ENCODE data around the gene CDH4. TPM values are rescaled to one million over a fixed set of nuclear protein-coding genes. Genes with fewer than 3 reads are reported as not detected.

CDH4 gene
- total RNA-seq, 1 donor from 2014 or later = 3.2 TPM

GRCh38 chr20:61435823-61436220 is 183.8 kb downstream of the CDH4 start:
- Mint-ChIP-seq H3K27ac (ENCODE audit: unreplicated experiment) (peak overlapping the region; percentile 13), H3K27me3 (ENCODE audit: low read depth, unreplicated experiment) (peaks cover 5% of the 10 kb centered on the region), H3K4me3 (ENCODE audit: unreplicated experiment) (no peak overlapping the region), H3K36me3 (ENCODE audit: low read depth, unreplicated experiment) (no peaks in the 10 kb centered on the region), H3K4me1 (ENCODE audit: low read depth, unreplicated experiment) (peaks cover 28% of the 10 kb centered on the region), H3K9me3 (ENCODE audit: unreplicated experiment) (no peaks in the 10 kb centered on the region)
- FAIRE-seq = no peak
- H3K27me3 ChIP-seq (ENCODE audit: insufficient read depth, low read length) = no peaks in the 10 kb centered on the region
- H3K4me1 ChIP-seq (ENCODE audit: insufficient read depth, low read length) = peaks cover 43% of the 10 kb centered on the region
- H3K4me3 ChIP-seq (ENCODE audit: insufficient read depth, low read depth, low read length) = peak overlapping the region; percentile 32
- H2AFZ ChIP-seq (ENCODE audit: low read depth, low read length) = no peak overlapping the region
- no peak for DNase-seq (ENCODE audit: low read depth)
- H3K9me3 ChIP-seq (ENCODE audit: insufficient read depth, low read depth, low read length) = no peaks in the 10 kb centered on the region
- H4K20me1 ChIP-seq (ENCODE audit: insufficient read depth, low read length) = no peaks in the 10 kb centered on the region
- peak overlapping the region; percentile 74 for H3K9ac ChIP-seq (ENCODE audit: low read length)
- H3K4me2 ChIP-seq (ENCODE audit: low read length) = peak overlapping the region; percentile 79
- no peaks in the 10 kb centered on the region for H3K79me2 ChIP-seq (ENCODE audit: insufficient read depth, low read length)
- TF ChIP-seq, protein P1, sequence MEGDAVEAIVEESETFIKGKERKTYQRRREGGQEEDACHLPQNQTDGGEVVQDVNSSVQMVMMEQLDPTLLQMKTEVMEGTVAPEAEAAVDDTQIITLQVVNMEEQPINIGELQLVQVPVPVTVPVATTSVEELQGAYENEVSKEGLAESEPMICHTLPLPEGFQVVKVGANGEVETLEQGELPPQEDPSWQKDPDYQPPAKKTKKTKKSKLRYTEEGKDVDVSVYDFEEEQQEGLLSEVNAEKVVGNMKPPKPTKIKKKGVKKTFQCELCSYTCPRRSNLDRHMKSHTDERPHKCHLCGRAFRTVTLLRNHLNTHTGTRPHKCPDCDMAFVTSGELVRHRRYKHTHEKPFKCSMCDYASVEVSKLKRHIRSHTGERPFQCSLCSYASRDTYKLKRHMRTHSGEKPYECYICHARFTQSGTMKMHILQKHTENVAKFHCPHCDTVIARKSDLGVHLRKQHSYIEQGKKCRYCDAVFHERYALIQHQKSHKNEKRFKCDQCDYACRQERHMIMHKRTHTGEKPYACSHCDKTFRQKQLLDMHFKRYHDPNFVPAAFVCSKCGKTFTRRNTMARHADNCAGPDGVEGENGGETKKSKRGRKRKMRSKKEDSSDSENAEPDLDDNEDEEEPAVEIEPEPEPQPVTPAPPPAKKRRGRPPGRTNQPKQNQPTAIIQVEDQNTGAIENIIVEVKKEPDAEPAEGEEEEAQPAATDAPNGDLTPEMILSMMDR (IDR thresholded peaks at IDR 0.05; ENCODE audit: insufficient read depth, low read depth, low read length) = no peak
- no peak for TF ChIP-seq EZH2 (IDR thresholded peaks at IDR 0.05; ENCODE audit: insufficient read depth, low read length)
- H3K36me3 ChIP-seq (ENCODE audit: insufficient read depth, low read length) = no peaks in the 10 kb centered on the region
- peak overlapping the region; percentile 84 for H3K27ac ChIP-seq (ENCODE audit: low read depth, low read length)

DNA sequence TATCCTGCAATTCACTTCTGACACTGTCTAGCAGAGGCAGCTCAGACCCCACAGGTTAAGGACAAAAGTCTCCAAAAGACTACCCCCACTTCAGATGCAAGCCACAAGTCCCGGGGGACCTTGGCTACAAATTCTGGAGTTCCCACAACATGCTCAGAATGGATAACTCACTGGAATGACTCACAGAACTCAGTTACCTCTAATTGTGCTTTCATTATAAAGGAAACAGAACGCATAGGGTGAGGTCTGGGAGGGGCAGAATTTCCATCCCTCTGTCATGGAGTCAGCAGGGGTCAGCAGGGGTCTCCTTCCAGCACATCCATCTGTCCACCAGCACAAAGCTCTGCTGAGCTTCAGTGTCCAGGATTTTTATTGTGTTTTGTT is 184.2 kb downstream of the CDH4 start:
- H3K36me3 Mint-ChIP-seq (ENCODE audit: low read depth, unreplicated experiment) = no peaks in the 10 kb centered on the region
- H3K9me3 ChIP-seq (ENCODE audit: insufficient read depth, low read depth, low read length) = no peaks in the 10 kb centered on the region
- peaks cover 43% of the 10 kb centered on the region for H3K4me1 ChIP-seq (ENCODE audit: insufficient read depth, low read length)
- peak overlapping the region; percentile 74 for H3K9ac ChIP-seq (ENCODE audit: low read length)
- no peaks in the 10 kb centered on the region for H4K20me1 ChIP-seq (ENCODE audit: insufficient read depth, low read length)
- peaks cover 3% of the 10 kb centered on the region for H3K27me3 Mint-ChIP-seq (ENCODE audit: low read depth, unreplicated experiment)
- H3K9me3 Mint-ChIP-seq (ENCODE audit: unreplicated experiment) = no peaks in the 10 kb centered on the region
- no peak for TF ChIP-seq EZH2 (IDR thresholded peaks at IDR 0.05; ENCODE audit: insufficient read depth, low read length)
- TF ChIP-seq, protein P1 (IDR thresholded peaks at IDR 0.05; ENCODE audit: insufficient read depth, low read depth, low read length) = no peak
- FAIRE-seq (no peak), DNase-seq (ENCODE audit: low read depth) (peak; percentile 83)
- H3K27ac ChIP-seq (ENCODE audit: low read depth, low read length) = peak overlapping the region; percentile 84
- no peaks in the 10 kb centered on the region for H3K36me3 ChIP-seq (ENCODE audit: insufficient read depth, low read length)
- no peaks in the 10 kb centered on the region for H3K27me3 ChIP-seq (ENCODE audit: insufficient read depth, low read length)
- peak overlapping the region; percentile 79 for H3K4me2 ChIP-seq (ENCODE audit: low read length)
- H3K4me1 Mint-ChIP-seq (ENCODE audit: low read depth, unreplicated experiment) = peaks cover 28% of the 10 kb centered on the region
- no peaks in the 10 kb centered on the region for H3K79me2 ChIP-seq (ENCODE audit: insufficient read depth, low read length)
- H3K4me3 ChIP-seq (ENCODE audit: insufficient read depth, low read depth, low read length) = peak overlapping the region; percentile 32
- H2AFZ ChIP-seq (ENCODE audit: low read depth, low read length) = no peak overlapping the region
- peak overlapping the region; percentile 21 for H3K4me3 Mint-ChIP-seq (ENCODE audit: unreplicated experiment)
- H3K27ac Mint-ChIP-seq (ENCODE audit: unreplicated experiment) = peak overlapping the region; percentile 88

DNA sequence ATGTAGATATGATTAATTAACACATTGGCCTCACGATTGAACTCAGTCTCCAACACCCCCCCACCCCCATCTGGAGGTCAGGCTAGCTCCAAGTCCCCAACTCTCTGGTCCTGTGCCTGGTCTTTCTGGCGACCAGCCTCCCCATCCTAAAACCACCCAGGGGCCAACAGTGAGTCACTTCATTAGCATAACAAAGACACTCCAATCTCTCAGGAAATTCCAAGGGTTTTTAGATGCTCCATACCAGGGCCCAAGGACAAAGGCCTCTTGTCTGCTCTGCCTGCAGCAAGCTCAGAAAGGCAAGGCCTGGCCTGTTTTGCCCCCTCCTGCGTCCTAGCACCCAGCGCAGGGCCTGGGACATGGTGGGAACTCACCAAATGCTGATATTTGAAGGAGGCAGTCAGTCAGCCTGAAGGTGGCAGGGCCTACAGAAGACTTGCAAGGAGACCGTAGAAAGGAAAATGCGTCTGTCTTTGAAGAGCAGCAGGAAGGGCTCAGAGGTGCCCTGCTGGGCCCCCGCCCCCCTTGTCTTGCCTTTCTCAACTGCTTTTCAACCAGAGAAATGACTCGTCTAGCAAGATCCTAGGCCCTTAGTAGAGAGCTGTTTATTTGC is 184.7 kb downstream of the CDH4 start:
- FAIRE-seq = no peak
- H3K4me2 ChIP-seq (ENCODE audit: low read length) = peak overlapping the region; percentile 79
- H3K27me3 ChIP-seq (ENCODE audit: insufficient read depth, low read length) = no peaks in the 10 kb centered on the region
- H3K36me3 ChIP-seq (ENCODE audit: insufficient read depth, low read length) = no peaks in the 10 kb centered on the region
- H3K4me1 ChIP-seq (ENCODE audit: insufficient read depth, low read length) = peaks cover 43% of the 10 kb centered on the region
- peak overlapping the region; percentile 84 for H3K27ac ChIP-seq (ENCODE audit: low read depth, low read length)
- Mint-ChIP-seq H3K27ac (ENCODE audit: unreplicated experiment) (peak overlapping the region; percentile 88), H3K4me1 (ENCODE audit: low read depth, unreplicated experiment) (peaks cover 28% of the 10 kb centered on the region), H3K9me3 (ENCODE audit: unreplicated experiment) (no peaks in the 10 kb centered on the region), H3K27me3 (ENCODE audit: low read depth, unreplicated experiment) (peaks cover 3% of the 10 kb centered on the region), H3K4me3 (ENCODE audit: unreplicated experiment) (peak overlapping the region; percentile 21), H3K36me3 (ENCODE audit: low read depth, unreplicated experiment) (no peaks in the 10 kb centered on the region)
- no peak overlapping the region for H3K4me3 ChIP-seq (ENCODE audit: insufficient read depth, low read depth, low read length)
- H2AFZ ChIP-seq (ENCODE audit: low read depth, low read length) = peak overlapping the region; percentile 5
- H3K9me3 ChIP-seq (ENCODE audit: insufficient read depth, low read depth, low read length) = no peaks in the 10 kb centered on the region
- TF ChIP-seq, protein P1 (IDR thresholded peaks at IDR 0.05; ENCODE audit: insufficient read depth, low read depth, low read length) = no peak
- TF ChIP-seq EZH2 (IDR thresholded peaks at IDR 0.05; ENCODE audit: insufficient read depth, low read length) = no peak
- peak; percentile 96 for DNase-seq (ENCODE audit: low read depth)
- H3K79me2 ChIP-seq (ENCODE audit: insufficient read depth, low read length) = no peaks in the 10 kb centered on the region
- peak overlapping the region; percentile 74 for H3K9ac ChIP-seq (ENCODE audit: low read length)
- no peaks in the 10 kb centered on the region for H4K20me1 ChIP-seq (ENCODE audit: insufficient read depth, low read length)

Data from astrocyte (in vitro differentiated cells and primary cell).